GM12872 (cell line): Measurements from ENCODE around the gene FKTN.

Source experiments
- TF ChIP-seq, protein P1 (sequence below): IDR thresholded peaks from 3 replicates; pipeline ENCODE4 v1.5.1; 2011; ENCODE audit warnings: low read depth, mild to moderate bottlenecking, low read length, moderate library complexity; ENCODE audit not compliant: insufficient read depth

FKTN gene

DNA sequence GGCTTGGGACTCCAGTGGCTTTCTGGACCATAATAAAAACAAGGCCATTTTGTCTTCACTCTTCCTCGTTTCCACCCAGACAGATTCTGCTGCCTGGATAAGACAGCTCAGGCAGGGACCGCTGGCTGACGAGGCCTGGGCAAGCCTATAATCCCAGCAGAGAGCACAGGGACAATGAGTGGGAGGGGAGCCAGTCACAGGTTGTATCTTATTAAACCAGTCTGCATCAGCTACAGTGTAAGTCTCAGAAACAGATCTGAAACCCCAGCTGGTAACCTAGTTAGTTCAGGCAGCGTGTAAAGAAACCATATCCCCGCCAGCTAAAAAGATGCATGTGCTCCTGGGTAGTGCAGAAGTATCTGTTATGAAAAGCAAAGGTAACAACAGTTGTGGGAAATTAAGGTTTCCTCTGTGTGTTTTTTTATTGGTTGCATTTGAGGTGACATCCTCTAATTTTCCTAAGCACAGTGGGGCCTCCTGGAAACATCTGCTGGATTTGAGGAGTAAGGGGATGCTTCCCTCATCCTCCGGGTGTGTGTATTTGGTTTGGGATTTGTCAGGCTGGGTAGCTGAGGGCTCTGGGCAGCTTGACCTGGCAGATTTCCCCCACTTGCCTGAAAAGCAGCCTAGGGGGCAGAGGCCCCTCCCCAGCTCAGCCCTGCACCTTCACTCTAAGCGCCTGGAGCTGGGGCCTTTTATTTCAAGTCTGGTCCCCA lies 89.1 kb downstream of the FKTN start:
- TF ChIP-seq, protein P1, sequence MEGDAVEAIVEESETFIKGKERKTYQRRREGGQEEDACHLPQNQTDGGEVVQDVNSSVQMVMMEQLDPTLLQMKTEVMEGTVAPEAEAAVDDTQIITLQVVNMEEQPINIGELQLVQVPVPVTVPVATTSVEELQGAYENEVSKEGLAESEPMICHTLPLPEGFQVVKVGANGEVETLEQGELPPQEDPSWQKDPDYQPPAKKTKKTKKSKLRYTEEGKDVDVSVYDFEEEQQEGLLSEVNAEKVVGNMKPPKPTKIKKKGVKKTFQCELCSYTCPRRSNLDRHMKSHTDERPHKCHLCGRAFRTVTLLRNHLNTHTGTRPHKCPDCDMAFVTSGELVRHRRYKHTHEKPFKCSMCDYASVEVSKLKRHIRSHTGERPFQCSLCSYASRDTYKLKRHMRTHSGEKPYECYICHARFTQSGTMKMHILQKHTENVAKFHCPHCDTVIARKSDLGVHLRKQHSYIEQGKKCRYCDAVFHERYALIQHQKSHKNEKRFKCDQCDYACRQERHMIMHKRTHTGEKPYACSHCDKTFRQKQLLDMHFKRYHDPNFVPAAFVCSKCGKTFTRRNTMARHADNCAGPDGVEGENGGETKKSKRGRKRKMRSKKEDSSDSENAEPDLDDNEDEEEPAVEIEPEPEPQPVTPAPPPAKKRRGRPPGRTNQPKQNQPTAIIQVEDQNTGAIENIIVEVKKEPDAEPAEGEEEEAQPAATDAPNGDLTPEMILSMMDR, result no peak

DNA sequence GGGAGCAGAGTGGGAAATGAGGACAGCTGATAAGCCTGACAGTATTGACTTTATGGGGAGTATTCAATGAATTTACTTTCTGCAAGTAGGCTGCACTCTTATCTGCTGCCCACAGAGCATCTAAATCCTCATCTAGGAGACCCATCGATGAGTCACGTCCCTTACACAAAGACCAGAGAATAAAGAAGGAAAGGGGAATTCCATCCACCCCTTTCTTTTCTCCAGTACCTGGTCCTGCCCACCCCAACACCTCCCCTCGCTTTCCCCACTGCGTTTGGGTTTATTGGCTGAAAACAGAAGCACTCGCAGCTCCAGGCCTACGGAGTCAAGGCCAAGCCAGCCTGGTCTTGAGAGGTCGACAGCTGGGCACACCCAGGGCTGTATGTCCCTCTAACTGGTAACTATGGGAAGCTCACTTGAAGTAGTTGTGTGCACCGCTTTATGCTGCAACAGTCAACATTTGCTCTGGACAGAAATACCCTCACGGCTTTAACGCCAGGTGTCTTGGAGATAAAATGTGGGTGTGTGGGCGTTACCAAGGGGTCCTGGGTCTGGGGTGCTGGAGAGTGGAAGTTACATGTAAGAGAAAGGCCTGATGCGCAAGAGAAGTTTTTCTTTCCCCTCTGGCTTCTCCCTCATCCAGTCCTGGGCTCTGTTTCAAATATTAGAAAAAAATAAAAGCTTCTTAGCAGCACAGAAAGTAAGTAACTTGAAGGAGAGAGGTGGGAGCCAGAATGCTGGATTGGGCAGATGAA lies 89.8 kb downstream of the FKTN start:
- TF ChIP-seq, protein P1, result no peak

DNA sequence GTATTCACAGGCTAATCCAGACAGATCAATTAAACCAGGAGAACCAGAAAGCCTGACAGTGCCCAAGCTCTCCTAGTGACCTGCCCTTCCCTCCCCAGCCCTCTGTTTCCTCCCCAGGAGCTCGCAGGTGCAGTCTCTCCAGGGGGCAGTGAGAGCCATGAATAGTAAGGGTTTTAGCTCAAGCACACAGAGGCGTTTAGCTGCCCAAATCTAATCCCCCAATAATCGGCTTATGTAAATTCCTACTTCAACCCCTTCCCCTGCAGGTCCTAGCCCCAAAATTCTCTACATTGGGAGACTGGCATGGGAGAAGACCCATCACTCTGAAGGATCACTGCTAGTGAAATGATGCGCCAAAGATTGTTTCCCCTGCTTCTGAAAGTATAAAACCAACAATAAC lies 93.9 kb downstream of the FKTN start:
- TF ChIP-seq, protein P1, result no peak

GRCh38 chr9:105656131-105656921 lies 98.4 kb downstream of the FKTN start:
- TF ChIP-seq, protein P1, result no peak

- TF ChIP-seq, protein P1, result no peak
Observed at GRCh38 chr9:105658351-105658750, 100.4 kb downstream of the FKTN start.

- TF ChIP-seq, protein P1, result no peak
Observed at GRCh38 chr9:105661011-105661410, 103.1 kb downstream of the FKTN start.

DNA sequence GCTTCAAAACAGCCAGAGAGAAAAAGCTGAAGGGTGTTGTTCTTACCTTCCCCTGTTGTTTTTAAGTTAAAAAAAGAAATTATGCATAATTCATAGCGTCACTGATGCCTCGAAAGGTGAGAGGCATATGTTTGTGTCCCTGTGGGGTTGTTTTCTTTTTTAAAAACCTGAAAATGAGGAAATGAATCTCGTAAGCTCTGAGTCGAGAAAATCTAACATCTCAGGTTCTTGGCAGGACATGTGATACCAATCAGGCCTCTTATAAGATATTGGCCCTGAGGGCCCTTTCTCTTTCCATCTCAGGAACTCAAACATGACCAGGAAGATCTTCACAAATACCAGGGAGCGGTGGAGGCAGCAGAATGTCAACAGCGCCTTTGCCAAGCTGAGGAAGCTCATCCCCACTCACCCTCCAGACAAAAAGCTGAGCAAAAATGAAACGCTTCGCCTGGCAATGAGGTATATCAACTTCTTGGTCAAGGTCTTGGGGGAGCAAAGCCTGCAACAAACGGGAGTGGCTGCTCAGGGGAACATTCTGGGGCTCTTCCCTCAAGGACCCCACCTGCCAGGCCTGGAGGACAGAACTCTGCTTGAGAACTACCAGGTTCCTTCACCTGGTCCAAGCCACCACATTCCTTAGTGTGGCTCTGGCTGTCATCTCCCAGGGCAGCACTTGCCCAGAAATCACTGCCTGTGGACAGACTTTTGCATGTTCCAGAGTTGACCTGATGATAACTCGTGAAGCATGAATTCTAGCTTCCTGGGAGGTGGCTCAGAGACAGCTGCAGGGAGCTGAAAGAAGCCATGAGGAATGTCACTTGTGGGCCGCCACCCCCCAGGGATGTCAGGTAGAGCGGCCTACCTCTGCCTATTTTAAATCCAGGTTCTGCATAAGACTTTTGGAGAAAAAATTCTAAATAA lies 104.5 kb downstream of the FKTN start, which contains the start of gene TAL2:
Gene TAL2 (plus strand): TSS at position 274 of the 921 bp plus-strand sequence. CDS start 40 bp downstream, at position 314.
- TF ChIP-seq, protein P1, result no peak
